Liver (tissue), 9 donors: Measurements from ENCODE around the gene ARFRP1. TPM values are rescaled to one million over a fixed set of nuclear protein-coding genes. Genes with fewer than 3 reads are reported as not detected.
A peak's percentile ranks its signal among the peaks of the same experiment; 100 is the strongest.

ENCODE experiments used
- DNase-seq: peaks from one replicate; pipeline ENCODE4 v3.0.0-alpha.2; 2017; ENCODE audit warnings: low spot score
- H3K27ac ChIP-seq, 2 donors: one replicate each; pipeline ENCODE4 v1.7.0; 2013; ENCODE audit warnings: inconsistent platforms in 2 of 2, low read length in 2 of 2, control low read depth in 1 of 2, low read depth in 1 of 2, mild to moderate bottlenecking in 1 of 2
- H3K27me3 ChIP-seq, 4 donors: one replicate each; pipeline versions ENCODE4 v1.6.1 to v1.7.0; 2013; ENCODE audit warnings: low read length in 3 of 4, inconsistent platforms in 1 of 4, mild to moderate bottlenecking in 1 of 4, moderate library complexity in 1 of 4; ENCODE audit not compliant: control insufficient read depth in 4 of 4, insufficient read depth in 4 of 4
- H3K36me3 ChIP-seq, 4 donors: one replicate each; pipeline versions ENCODE4 v1.6.1 to v1.7.0; 2013; ENCODE audit warnings: low read length in 3 of 4, mild to moderate bottlenecking in 3 of 4, low read depth in 1 of 4, moderate library complexity in 1 of 4; ENCODE audit not compliant: control insufficient read depth in 4 of 4, insufficient read depth in 3 of 4
- H3K4me1 ChIP-seq, 4 donors: one replicate each; pipeline versions ENCODE4 v1.6.1 to v1.7.0; 2013; ENCODE audit warnings: low read length in 3 of 4, mild to moderate bottlenecking in 3 of 4, moderate library complexity in 1 of 4; ENCODE audit not compliant: control insufficient read depth in 4 of 4, insufficient read depth in 4 of 4
- H3K4me3 ChIP-seq, 3 donors: one replicate each; pipeline versions ENCODE4 v1.6.1 to v1.7.0; 2013; ENCODE audit warnings: low read length in 3 of 3, control low read depth in 1 of 3, low read depth in 1 of 3, mild to moderate bottlenecking in 1 of 3
- H3K9ac ChIP-seq, 2 donors: one replicate each; pipeline ENCODE4 v1.7.0; 2013; ENCODE audit warnings: low read length in 2 of 2, mild to moderate bottlenecking in 2 of 2, moderate library complexity in 2 of 2, control low read depth in 1 of 2, low read depth in 1 of 2
- H3K9me3 ChIP-seq, 4 donors: one replicate each; pipeline versions ENCODE4 v1.6.1 to v1.7.0; 2013; ENCODE audit warnings: low read length in 3 of 4; ENCODE audit not compliant: control insufficient read depth in 4 of 4
- EGR1 ChIP-seq, 2 donors: IDR thresholded peaks; 2 replicates each; pipeline ENCODE4 v1.6.1; 2016 to 2018; ENCODE audit warnings: antibody characterized with exemption in 2 of 2, low read depth in 2 of 2
- FOXA1 ChIP-seq: IDR thresholded peaks from 2 replicates; pipeline ENCODE4 v1.6.1; 2016; ENCODE audit warnings: antibody characterized with exemption
- FOXA2 ChIP-seq: IDR thresholded peaks from 2 replicates; pipeline ENCODE4 v1.6.1; 2016; ENCODE audit warnings: antibody characterized with exemption
- GABPA ChIP-seq, 2 donors: IDR thresholded peaks in 1 of 2; conservative IDR thresholded peaks in 1 of 2; 2 replicates each; pipeline ENCODE4 v1.6.1; 2016; ENCODE audit warnings: antibody characterized with exemption in 2 of 2, mild to moderate bottlenecking in 1 of 2, moderate library complexity in 1 of 2
- NR2F2 ChIP-seq: IDR thresholded peaks from 2 replicates; pipeline ENCODE4 v1.6.1; 2016; ENCODE audit warnings: antibody characterized with exemption
- RAD21 ChIP-seq, 2 donors: IDR thresholded peaks; 2 replicates each; pipeline ENCODE4 v1.6.1; 2016; ENCODE audit warnings: antibody characterized with exemption in 2 of 2, mild to moderate bottlenecking in 2 of 2
- TAF1 ChIP-seq: conservative IDR thresholded peaks from 2 replicates; pipeline ENCODE4 v1.6.1; 2016; ENCODE audit warnings: antibody characterized with exemption, mild to moderate bottlenecking
- YY1 ChIP-seq: IDR thresholded peaks from 2 replicates; pipeline ENCODE4 v1.6.1; 2016; ENCODE audit warnings: antibody characterized with exemption, mild to moderate bottlenecking
- WGBS: extraction: QIAGEN DNeasy Blood & Tissue Kit; methylation state at CpG from one replicate; pipeline ENCODE4 v1.1.7; 2013; 5-methylcytosine and 5-hydroxymethylcytosine counted together
- polyA plus RNA-seq, 2 donors: library from polyadenylated mRNA; stranded (reverse) in 1 of 2; unstranded in 1 of 2; fragments of 200-250 nt in 1 of 2; fragments of >200 nt in 1 of 2; fragmentation: Nextera tagmentation in 1 of 2; extraction: Ambion mirVana in 1 of 2; gene quantifications; one replicate each; pipeline versions ENCODE4 v1.2.1 to v1.2.3, GENCODE V29; 2013 to 2015
- total RNA-seq, 2 donors: library from RNA; depleted of rRNA; stranded (reverse); fragments of >200 nt; gene quantifications; one replicate each; pipeline ENCODE4 v1.2.3, GENCODE V29; 2014
- TF ChIP-seq, protein P1 (sequence below): IDR thresholded peaks from 2 replicates; pipeline ENCODE4 v1.6.1; 2016; ENCODE audit warnings: antibody characterized with exemption
- TF ChIP-seq, protein P2 (sequence below): fragments of 150-350 bp; IDR thresholded peaks from 2 replicates; pipeline ENCODE4 v1.5.1; 2017; ENCODE audit warnings: improper control_type of control experiment, low read depth, low read length; ENCODE audit not compliant: missing input control
- TF ChIP-seq, protein P3 (sequence below): IDR thresholded peaks from 2 replicates; pipeline ENCODE4 v1.6.1; 2016; ENCODE audit warnings: antibody characterized with exemption, mild to moderate bottlenecking
- donor health status: healthy.
- donor health status: healthy.
- donor health status: healthy.
- donor health status: healthy.
- donor health status: healthy.

The ARFRP1 gene
- total and polyA plus RNA-seq, 4 donors = 14.2 to 26.9 (median 20.5) TPM

DNA sequence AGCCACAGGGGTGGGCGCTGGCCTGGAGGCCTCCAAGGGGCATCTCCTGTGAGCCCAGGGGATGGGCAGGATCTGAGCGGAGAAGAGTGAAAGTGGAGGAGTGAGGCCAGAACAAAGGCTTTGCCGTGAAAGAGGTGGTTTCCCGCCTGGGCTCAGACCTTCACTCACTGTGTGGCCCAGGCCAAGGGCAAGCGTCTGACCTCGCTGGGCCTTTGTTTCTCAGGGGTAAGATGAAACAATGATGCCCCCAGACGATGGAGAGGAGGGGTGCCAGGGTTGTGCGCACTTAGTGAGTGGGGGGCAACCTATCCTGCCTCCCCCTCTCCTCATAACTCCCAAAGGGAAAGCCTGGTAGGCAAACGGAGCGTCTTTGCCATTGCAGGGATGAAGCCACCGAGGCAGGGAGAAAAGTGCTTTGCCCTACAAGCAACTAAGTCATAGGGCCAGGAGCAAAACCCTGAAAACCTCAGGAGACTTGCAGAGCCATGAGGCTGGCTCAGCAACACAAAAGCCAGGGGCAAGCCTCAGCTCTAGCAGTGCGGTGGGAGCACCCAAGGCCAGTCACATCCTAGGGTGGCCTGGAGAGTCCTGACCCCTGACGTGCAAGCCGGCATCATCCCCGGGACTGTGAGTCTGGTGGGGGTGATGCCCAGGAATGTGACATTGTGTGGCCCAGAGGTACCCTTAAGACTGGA lies 53.7 kb downstream of the ARFRP1 start:
- no peak overlapping the region for H3K4me3 ChIP-seq
- peaks cover 9 to 31% (median 15%) of the 10 kb centered on the region in 4 donors for H3K4me1 ChIP-seq
- H3K9ac ChIP-seq = no peak overlapping the region
- no peaks in the 10 kb centered on the region for H3K36me3 ChIP-seq
- TF ChIP-seq NR2F2 = no peak
- no peak for TF ChIP-seq RAD21 (IDR thresholded peaks at IDR 0.05)
- TF ChIP-seq, protein P1, sequence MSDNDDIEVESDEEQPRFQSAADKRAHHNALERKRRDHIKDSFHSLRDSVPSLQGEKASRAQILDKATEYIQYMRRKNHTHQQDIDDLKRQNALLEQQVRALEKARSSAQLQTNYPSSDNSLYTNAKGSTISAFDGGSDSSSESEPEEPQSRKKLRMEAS = no peak
- TF ChIP-seq FOXA1 = no peak
- no peak for TF ChIP-seq EGR1 (IDR thresholded peaks at IDR 0.05; ENCODE audit: low read depth in 2 of 2)
- TF ChIP-seq, protein P2, sequence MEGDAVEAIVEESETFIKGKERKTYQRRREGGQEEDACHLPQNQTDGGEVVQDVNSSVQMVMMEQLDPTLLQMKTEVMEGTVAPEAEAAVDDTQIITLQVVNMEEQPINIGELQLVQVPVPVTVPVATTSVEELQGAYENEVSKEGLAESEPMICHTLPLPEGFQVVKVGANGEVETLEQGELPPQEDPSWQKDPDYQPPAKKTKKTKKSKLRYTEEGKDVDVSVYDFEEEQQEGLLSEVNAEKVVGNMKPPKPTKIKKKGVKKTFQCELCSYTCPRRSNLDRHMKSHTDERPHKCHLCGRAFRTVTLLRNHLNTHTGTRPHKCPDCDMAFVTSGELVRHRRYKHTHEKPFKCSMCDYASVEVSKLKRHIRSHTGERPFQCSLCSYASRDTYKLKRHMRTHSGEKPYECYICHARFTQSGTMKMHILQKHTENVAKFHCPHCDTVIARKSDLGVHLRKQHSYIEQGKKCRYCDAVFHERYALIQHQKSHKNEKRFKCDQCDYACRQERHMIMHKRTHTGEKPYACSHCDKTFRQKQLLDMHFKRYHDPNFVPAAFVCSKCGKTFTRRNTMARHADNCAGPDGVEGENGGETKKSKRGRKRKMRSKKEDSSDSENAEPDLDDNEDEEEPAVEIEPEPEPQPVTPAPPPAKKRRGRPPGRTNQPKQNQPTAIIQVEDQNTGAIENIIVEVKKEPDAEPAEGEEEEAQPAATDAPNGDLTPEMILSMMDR = no peak
- no peak for TF ChIP-seq TAF1
- TF ChIP-seq YY1 = no peak
- no peak for DNase-seq
- peaks cover 0 to 4% (median 0%) of the 10 kb centered on the region in 4 donors for H3K27me3 ChIP-seq
- no peaks in the 10 kb centered on the region for H3K9me3 ChIP-seq
- WGBS = 55% methylated on average over 15 of the region's 15 CpGs
- no peak overlapping the region for H3K27ac ChIP-seq

DNA sequence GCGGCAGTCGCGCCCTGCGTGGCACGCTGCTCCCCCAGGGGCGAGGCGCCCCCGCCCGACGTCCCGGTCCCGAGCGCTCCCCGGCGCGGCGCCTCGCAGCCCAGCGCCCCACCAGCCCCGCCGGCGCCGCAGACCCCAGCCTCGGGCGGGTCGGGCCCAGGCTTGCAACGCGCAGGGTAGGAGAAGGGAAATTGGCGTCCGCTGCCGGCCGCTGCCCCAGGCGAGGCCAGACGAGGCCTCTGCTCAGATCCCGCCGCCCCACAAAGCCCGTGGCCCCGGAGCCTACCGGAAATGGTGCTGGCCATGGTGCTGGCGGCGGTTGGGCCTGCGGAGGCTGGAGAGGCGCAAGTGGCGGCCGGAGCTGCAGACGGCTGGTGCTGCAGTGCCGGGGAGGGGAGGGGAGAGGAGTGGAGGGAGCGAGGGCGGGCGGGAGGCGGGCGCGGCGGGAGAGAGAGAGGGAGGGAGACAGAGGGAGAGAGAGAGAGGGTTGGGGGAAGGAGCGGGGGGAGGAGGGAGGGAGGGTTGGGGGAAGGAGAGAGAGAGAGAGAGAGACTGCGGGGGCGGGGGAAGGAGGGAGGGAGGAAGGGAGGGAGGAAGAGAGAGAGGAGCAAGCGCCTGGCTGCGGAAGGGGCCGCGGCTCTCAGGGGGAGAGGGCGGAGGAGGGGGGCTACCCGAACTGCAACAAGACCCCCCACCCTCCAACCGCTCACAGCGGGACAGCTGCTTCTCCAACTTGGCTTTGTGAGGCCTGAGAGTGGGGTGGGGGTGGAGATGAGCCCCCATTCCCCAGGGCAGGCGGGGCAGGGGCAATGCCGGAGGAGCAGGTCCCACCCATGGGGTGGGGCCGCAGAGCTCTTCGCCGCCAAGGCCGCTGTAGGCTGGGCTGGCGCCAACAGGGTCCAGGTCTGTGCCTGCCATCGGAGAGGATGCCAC lies 54.5 kb downstream of the ARFRP1 start, which contains the start of gene STMN3:
Gene STMN3 (minus strand): TSS at position 384 of the 933 bp plus-strand sequence. CDS start 79 bp downstream, at position 305.
- peak; percentile 77 for DNase-seq
- H3K4me1 ChIP-seq = peaks cover 5 to 24% (median 12%) of the 10 kb centered on the region in 4 donors
- H3K4me3 ChIP-seq = peak within 1 kb of the TSS in 1 of 3 donors; percentile 50
- no peak within 1 kb of the TSS for H3K27ac ChIP-seq
- H3K9me3 ChIP-seq = no peaks in the 10 kb centered on the region
- TF ChIP-seq FOXA2 (no peak), GABPA (IDR thresholded peaks at IDR 0.05 in 1 of 2, conservative IDR thresholded peaks at IDR 0.05 in 1 of 2) (peak in 1 of 2 donors; percentile 54)
- TF ChIP-seq, protein P3, sequence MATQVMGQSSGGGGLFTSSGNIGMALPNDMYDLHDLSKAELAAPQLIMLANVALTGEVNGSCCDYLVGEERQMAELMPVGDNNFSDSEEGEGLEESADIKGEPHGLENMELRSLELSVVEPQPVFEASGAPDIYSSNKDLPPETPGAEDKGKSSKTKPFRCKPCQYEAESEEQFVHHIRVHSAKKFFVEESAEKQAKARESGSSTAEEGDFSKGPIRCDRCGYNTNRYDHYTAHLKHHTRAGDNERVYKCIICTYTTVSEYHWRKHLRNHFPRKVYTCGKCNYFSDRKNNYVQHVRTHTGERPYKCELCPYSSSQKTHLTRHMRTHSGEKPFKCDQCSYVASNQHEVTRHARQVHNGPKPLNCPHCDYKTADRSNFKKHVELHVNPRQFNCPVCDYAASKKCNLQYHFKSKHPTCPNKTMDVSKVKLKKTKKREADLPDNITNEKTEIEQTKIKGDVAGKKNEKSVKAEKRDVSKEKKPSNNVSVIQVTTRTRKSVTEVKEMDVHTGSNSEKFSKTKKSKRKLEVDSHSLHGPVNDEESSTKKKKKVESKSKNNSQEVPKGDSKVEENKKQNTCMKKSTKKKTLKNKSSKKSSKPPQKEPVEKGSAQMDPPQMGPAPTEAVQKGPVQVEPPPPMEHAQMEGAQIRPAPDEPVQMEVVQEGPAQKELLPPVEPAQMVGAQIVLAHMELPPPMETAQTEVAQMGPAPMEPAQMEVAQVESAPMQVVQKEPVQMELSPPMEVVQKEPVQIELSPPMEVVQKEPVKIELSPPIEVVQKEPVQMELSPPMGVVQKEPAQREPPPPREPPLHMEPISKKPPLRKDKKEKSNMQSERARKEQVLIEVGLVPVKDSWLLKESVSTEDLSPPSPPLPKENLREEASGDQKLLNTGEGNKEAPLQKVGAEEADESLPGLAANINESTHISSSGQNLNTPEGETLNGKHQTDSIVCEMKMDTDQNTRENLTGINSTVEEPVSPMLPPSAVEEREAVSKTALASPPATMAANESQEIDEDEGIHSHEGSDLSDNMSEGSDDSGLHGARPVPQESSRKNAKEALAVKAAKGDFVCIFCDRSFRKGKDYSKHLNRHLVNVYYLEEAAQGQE = peak; percentile 98
- no peaks in the 10 kb centered on the region for H3K36me3 ChIP-seq
- no peak within 1 kb of the TSS for H3K9ac ChIP-seq
- H3K27me3 ChIP-seq = peaks cover 0 to 4% (median 0%) of the 10 kb centered on the region in 4 donors
- WGBS = 5% methylated on average over 73 of the region's 73 CpGs
